ENCODE results near the gene FARP1. TPM values are rescaled to one million over a fixed set of nuclear protein-coding genes. Genes with fewer than 3 reads are reported as not detected.

FARP1 gene
- total and polyA plus RNA-seq, 2 donors = 5.8 to 7.5 TPM

DNA sequence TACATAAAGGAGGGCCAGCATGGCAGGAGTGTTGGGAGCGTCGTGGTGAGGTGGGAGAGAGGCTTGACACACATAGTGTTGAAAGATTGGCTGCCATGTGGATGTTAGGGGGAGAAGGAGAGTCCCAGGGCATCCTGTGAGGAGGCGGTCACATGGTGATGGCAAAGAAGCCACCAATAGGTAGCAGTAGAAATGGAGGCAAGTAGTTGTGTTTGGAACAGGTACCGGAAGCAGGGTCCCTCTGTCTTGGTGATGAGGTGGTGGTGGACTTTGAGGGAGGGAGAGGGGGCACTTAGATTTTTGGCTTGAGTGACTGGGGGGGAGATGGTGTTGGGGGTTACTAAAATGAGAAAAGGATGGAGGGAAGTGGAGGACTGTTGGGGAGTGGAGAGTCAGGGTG is 227.4 kb downstream of the FARP1 start:
- Histone ChIP-seq H3K27me3 (ENCODE audit: control insufficient read depth in 2 of 2, insufficient read depth in 1 of 2, low read length in 1 of 2) (no peaks in the 10 kb centered on the region), H3K4me1 (ENCODE audit: control insufficient read depth in 2 of 2, insufficient read depth in 2 of 2, low read length in 2 of 2) (no peaks in the 10 kb centered on the region), H3K36me3 (ENCODE audit: control insufficient read depth in 2 of 2, insufficient read depth in 2 of 2, low read length in 1 of 2) (no peaks in the 10 kb centered on the region), H3K27ac (ENCODE audit: low read depth in 1 of 2, low read length in 1 of 2) (no peak overlapping the region), H3K4me3 (ENCODE audit: low read length in 2 of 2) (no peak overlapping the region), H3K9me3 (ENCODE audit: control insufficient read depth in 2 of 2, insufficient read depth in 1 of 2, low read length in 1 of 2) (no peaks in the 10 kb centered on the region)
- 85% methylated on average over 4 of the region's 4 CpGs for WGBS
- no peak for DNase-seq (ENCODE audit: low read depth in 6 of 9, low spot score in 9 of 9)

GRCh38 chr13:98370806-98371515 is 228.1 kb downstream of the FARP1 start:
- no peaks in the 10 kb centered on the region for H3K27me3 ChIP-seq (ENCODE audit: control insufficient read depth in 2 of 2, insufficient read depth in 1 of 2, low read length in 1 of 2)
- WGBS = 90% methylated on average over 16 of the region's 16 CpGs
- no peaks in the 10 kb centered on the region for H3K9me3 ChIP-seq (ENCODE audit: control insufficient read depth in 2 of 2, insufficient read depth in 1 of 2, low read length in 1 of 2)
- no peaks in the 10 kb centered on the region for H3K4me1 ChIP-seq (ENCODE audit: control insufficient read depth in 2 of 2, insufficient read depth in 2 of 2, low read length in 2 of 2)
- H3K4me3 ChIP-seq (ENCODE audit: low read length in 2 of 2) = no peak overlapping the region
- no peaks in the 10 kb centered on the region for H3K36me3 ChIP-seq (ENCODE audit: control insufficient read depth in 2 of 2, insufficient read depth in 2 of 2, low read length in 1 of 2)
- no peak overlapping the region for H3K27ac ChIP-seq (ENCODE audit: low read depth in 1 of 2, low read length in 1 of 2)
- DNase-seq (ENCODE audit: low read depth in 6 of 9, low spot score in 9 of 9) = no peak

GRCh38 chr13:98371516-98372023 is 228.7 kb downstream of the FARP1 start:
- no peaks in the 10 kb centered on the region for H3K9me3 ChIP-seq (ENCODE audit: control insufficient read depth in 2 of 2, insufficient read depth in 1 of 2, low read length in 1 of 2)
- DNase-seq (ENCODE audit: low read depth in 6 of 9, low spot score in 9 of 9) = no peak
- H3K4me1 ChIP-seq (ENCODE audit: control insufficient read depth in 2 of 2, insufficient read depth in 2 of 2, low read length in 2 of 2) = no peaks in the 10 kb centered on the region
- no peaks in the 10 kb centered on the region for H3K27me3 ChIP-seq (ENCODE audit: control insufficient read depth in 2 of 2, insufficient read depth in 1 of 2, low read length in 1 of 2)
- 95% methylated on average over 5 of the region's 5 CpGs for WGBS
- H3K4me3 ChIP-seq (ENCODE audit: low read length in 2 of 2) = no peak overlapping the region
- no peaks in the 10 kb centered on the region for H3K36me3 ChIP-seq (ENCODE audit: control insufficient read depth in 2 of 2, insufficient read depth in 2 of 2, low read length in 1 of 2)
- H3K27ac ChIP-seq (ENCODE audit: low read depth in 1 of 2, low read length in 1 of 2) = no peak overlapping the region

DNA sequence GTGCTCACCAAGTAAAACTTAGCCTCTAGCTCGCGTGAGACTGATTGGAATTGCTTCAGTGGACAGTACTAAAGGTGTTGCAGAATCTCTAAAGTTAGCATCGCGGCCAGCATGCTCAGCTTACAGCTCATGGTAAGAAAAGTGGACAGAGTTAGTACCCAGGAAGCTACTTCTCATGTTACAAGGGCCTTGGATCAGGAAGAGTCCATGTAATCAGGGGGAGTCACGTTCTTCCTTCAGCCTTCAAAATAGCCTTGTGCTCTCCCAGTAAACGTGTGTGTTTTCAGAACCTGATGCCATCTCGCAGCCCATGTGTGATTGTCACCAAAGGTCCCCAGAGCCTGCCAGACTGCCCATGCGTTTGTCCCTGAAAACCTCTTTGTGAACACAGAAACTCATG is 230.0 kb downstream of the FARP1 start:
- Histone ChIP-seq H3K4me1 (ENCODE audit: control insufficient read depth in 2 of 2, insufficient read depth in 2 of 2, low read length in 2 of 2) (no peaks in the 10 kb centered on the region), H3K4me3 (ENCODE audit: low read length in 2 of 2) (no peak overlapping the region), H3K27me3 (ENCODE audit: control insufficient read depth in 2 of 2, insufficient read depth in 1 of 2, low read length in 1 of 2) (no peaks in the 10 kb centered on the region), H3K36me3 (ENCODE audit: control insufficient read depth in 2 of 2, insufficient read depth in 2 of 2, low read length in 1 of 2) (no peaks in the 10 kb centered on the region), H3K9me3 (ENCODE audit: control insufficient read depth in 2 of 2, insufficient read depth in 1 of 2, low read length in 1 of 2) (no peaks in the 10 kb centered on the region), H3K27ac (ENCODE audit: low read depth in 1 of 2, low read length in 1 of 2) (no peak overlapping the region)
- 92% methylated on average over 8 of the region's 8 CpGs for WGBS
- DNase-seq (ENCODE audit: low read depth in 6 of 9, low spot score in 9 of 9) = no peak

DNA sequence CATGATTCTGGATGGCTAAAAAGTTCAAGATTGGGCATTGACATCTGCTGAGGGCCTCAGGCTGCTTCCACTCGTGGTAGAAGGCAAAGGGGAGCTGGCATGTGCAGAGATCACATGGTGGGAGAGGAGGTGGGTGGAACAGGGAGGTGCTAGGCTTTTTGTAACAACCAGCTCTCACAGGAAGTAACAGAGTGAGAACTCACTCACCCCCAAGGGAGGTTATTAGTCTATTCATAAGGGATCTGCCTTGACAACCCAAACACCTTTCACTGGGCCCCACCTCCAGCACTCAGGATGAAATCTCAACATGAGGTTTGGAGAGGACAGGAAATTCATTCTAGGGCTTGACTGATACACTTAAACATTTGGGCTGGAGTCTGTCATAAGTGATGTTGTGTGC is 231.9 kb downstream of the FARP1 start:
- 87% methylated on average over 1 of the region's 1 CpG for WGBS
- Histone ChIP-seq H3K4me1 (ENCODE audit: control insufficient read depth in 2 of 2, insufficient read depth in 2 of 2, low read length in 2 of 2) (no peaks in the 10 kb centered on the region), H3K4me3 (ENCODE audit: low read length in 2 of 2) (no peak overlapping the region), H3K9me3 (ENCODE audit: control insufficient read depth in 2 of 2, insufficient read depth in 1 of 2, low read length in 1 of 2) (no peaks in the 10 kb centered on the region), H3K27me3 (ENCODE audit: control insufficient read depth in 2 of 2, insufficient read depth in 1 of 2, low read length in 1 of 2) (no peaks in the 10 kb centered on the region), H3K27ac (ENCODE audit: low read depth in 1 of 2, low read length in 1 of 2) (no peak overlapping the region), H3K36me3 (ENCODE audit: control insufficient read depth in 2 of 2, insufficient read depth in 2 of 2, low read length in 1 of 2) (no peaks in the 10 kb centered on the region)
- DNase-seq (ENCODE audit: low read depth in 6 of 9, low spot score in 9 of 9) = no peak

DNA sequence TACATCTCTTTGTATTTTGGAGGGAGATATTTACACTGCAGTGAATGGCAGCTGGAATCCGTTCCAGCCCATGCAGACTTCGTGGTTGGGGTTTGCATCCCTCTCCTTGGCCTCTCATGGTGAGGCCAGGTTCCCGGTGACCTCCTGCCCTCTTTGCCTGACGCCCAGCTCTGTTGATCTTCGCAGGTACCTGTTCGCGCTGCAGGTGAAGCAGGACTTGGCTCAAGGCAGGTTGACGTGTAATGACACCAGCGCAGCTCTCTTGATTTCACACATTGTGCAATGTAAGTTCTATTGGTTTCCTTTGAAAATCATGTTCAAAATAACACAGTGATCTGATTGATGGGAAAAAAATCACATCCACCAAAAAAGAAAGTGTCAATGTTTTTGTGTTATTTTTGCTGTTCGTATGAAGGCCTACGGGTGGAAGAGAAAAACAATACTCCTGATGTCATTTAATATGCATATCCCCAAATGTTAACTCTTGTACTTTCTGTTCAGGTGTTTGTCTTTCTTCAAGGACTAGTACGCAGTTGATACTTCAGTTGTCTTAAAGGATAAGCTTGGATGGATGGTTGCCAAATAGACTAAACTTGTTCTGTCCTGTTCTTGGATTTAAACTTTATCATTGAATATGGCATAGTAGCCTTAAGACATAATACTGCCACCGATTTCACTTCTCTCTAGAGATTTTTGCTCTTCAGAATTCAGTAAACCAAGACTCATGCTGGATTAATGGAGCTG is 234.9 kb downstream of the FARP1 start:
- 91% methylated on average over 13 of the region's 13 CpGs for WGBS

GRCh38 chr13:98384739-98385138 is 241.8 kb downstream of the FARP1 start:
- Histone ChIP-seq H3K36me3 (ENCODE audit: control insufficient read depth in 2 of 2, insufficient read depth in 2 of 2, low read length in 1 of 2) (no peaks in the 10 kb centered on the region), H3K4me1 (ENCODE audit: control insufficient read depth in 2 of 2, insufficient read depth in 2 of 2, low read length in 2 of 2) (no peaks in the 10 kb centered on the region), H3K27me3 (ENCODE audit: control insufficient read depth in 2 of 2, insufficient read depth in 1 of 2, low read length in 1 of 2) (no peaks in the 10 kb centered on the region), H3K4me3 (ENCODE audit: low read length in 2 of 2) (no peak overlapping the region), H3K27ac (ENCODE audit: low read depth in 1 of 2, low read length in 1 of 2) (no peak overlapping the region), H3K9me3 (ENCODE audit: control insufficient read depth in 2 of 2, insufficient read depth in 1 of 2, low read length in 1 of 2) (no peaks in the 10 kb centered on the region)
- no peak for DNase-seq (ENCODE audit: low read depth in 6 of 9, low spot score in 9 of 9)
- WGBS = 93% methylated on average over 5 of the region's 5 CpGs

More for the DNA sequence above, 234.9 kb downstream of the FARP1 start:
- H3K36me3 ChIP-seq (ENCODE audit: control insufficient read depth in 2 of 2, insufficient read depth in 2 of 2, low read length in 1 of 2) = no peaks in the 10 kb centered on the region
- H3K27me3 ChIP-seq (ENCODE audit: control insufficient read depth in 2 of 2, insufficient read depth in 1 of 2, low read length in 1 of 2) = no peaks in the 10 kb centered on the region
- no peak overlapping the region for H3K27ac ChIP-seq (ENCODE audit: low read depth in 1 of 2, low read length in 1 of 2)
- no peak for DNase-seq (ENCODE audit: low read depth in 6 of 9, low spot score in 9 of 9)
- no peak overlapping the region for H3K4me3 ChIP-seq (ENCODE audit: low read length in 2 of 2)
- H3K4me1 ChIP-seq (ENCODE audit: control insufficient read depth in 2 of 2, insufficient read depth in 2 of 2, low read length in 2 of 2) = no peaks in the 10 kb centered on the region
- H3K9me3 ChIP-seq (ENCODE audit: control insufficient read depth in 2 of 2, insufficient read depth in 1 of 2, low read length in 1 of 2) = no peaks in the 10 kb centered on the region

DNA sequence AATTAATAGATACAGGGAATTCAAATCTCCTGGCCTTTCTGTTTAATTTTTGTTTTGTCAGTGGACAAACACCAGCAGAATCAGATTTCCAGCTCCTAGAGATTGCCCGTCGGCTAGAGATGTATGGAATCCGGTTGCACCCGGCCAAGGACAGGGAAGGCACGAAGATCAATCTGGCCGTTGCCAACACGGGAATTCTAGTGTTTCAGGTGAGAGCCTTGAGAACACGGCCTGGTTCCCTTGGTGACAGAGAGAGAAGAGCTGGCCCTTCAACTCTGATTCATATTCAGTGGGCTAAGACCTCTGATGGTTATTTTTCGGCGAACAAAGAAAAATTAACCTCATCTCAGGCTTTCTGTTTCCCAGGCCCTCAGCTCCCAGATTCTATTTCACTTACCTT is 242.7 kb downstream of the FARP1 start:
- Histone ChIP-seq H3K36me3 (ENCODE audit: control insufficient read depth in 2 of 2, insufficient read depth in 2 of 2, low read length in 1 of 2) (no peaks in the 10 kb centered on the region), H3K9me3 (ENCODE audit: control insufficient read depth in 2 of 2, insufficient read depth in 1 of 2, low read length in 1 of 2) (no peaks in the 10 kb centered on the region), H3K4me3 (ENCODE audit: low read length in 2 of 2) (no peak overlapping the region), H3K27ac (ENCODE audit: low read depth in 1 of 2, low read length in 1 of 2) (peak overlapping the region in 1 of 2 donors; percentile 54), H3K4me1 (ENCODE audit: control insufficient read depth in 2 of 2, insufficient read depth in 2 of 2, low read length in 2 of 2) (no peaks in the 10 kb centered on the region), H3K27me3 (ENCODE audit: control insufficient read depth in 2 of 2, insufficient read depth in 1 of 2, low read length in 1 of 2) (no peaks in the 10 kb centered on the region)
- DNase-seq (ENCODE audit: low read depth in 6 of 9, low spot score in 9 of 9) = no peak
- WGBS = 87% methylated on average over 10 of the region's 10 CpGs

GRCh38 chr13:98386637-98387036 is 243.7 kb downstream of the FARP1 start:
- no peak overlapping the region for H3K27ac ChIP-seq (ENCODE audit: low read depth in 1 of 2, low read length in 1 of 2)
- no peak overlapping the region for H3K4me3 ChIP-seq (ENCODE audit: low read length in 2 of 2)
- H3K4me1 ChIP-seq (ENCODE audit: control insufficient read depth in 2 of 2, insufficient read depth in 2 of 2, low read length in 2 of 2) = no peaks in the 10 kb centered on the region
- H3K9me3 ChIP-seq (ENCODE audit: control insufficient read depth in 2 of 2, insufficient read depth in 1 of 2, low read length in 1 of 2) = no peaks in the 10 kb centered on the region
- WGBS = 91% methylated on average over 8 of the region's 8 CpGs
- no peaks in the 10 kb centered on the region for H3K27me3 ChIP-seq (ENCODE audit: control insufficient read depth in 2 of 2, insufficient read depth in 1 of 2, low read length in 1 of 2)
- no peak for DNase-seq (ENCODE audit: low read depth in 6 of 9, low spot score in 9 of 9)
- H3K36me3 ChIP-seq (ENCODE audit: control insufficient read depth in 2 of 2, insufficient read depth in 2 of 2, low read length in 1 of 2) = no peaks in the 10 kb centered on the region

Data from thymus (tissue), 11 donors.